Stimulated activated naive CD4-positive, alpha-beta T cell (primary cell): Measurements from ENCODE around the gene ADAMTS3.
"Not testable (repeated sequence)": the region's sequence is repeated elsewhere in the genome, so short reads cannot be mapped to it uniquely, and the experiment has no call there.

Source experiments
- DNase-seq, 6 experiments: peaks; one replicate each; lab custom pipeline; 2025; lab: John Stamatoyannopoulos, UW

The ADAMTS3 gene

GRCh38 chr4:72471816-72472215, 97.2 kb downstream of the ADAMTS3 start:
- DNase-seq, result no peak

GRCh38 chr4:72468904-72469502, 100.0 kb downstream of the ADAMTS3 start:
- peak in 1 of 6 experiments; percentile 0 for DNase-seq

GRCh38 chr4:72467633-72468032, 101.4 kb downstream of the ADAMTS3 start:
- no peak for DNase-seq

- no peak for DNase-seq
Observed at GRCh38 chr4:72463724-72464123, 105.3 kb downstream of the ADAMTS3 start.

GRCh38 chr4:72457158-72457557, 111.9 kb downstream of the ADAMTS3 start:
- no peak for DNase-seq

GRCh38 chr4:72451349-72451748, 117.7 kb downstream of the ADAMTS3 start:
- no peak for DNase-seq

GRCh38 chr4:72449705-72450104, 119.3 kb downstream of the ADAMTS3 start:
- no peak for DNase-seq

GRCh38 chr4:72448231-72448630, 120.8 kb downstream of the ADAMTS3 start:
- no peak for DNase-seq

GRCh38 chr4:72446353-72447055, 122.5 kb downstream of the ADAMTS3 start:
- no peak for DNase-seq

- DNase-seq, result no peak
Observed at GRCh38 chr4:72444092-72444491, 124.9 kb downstream of the ADAMTS3 start.

GRCh38 chr4:72442715-72443114, 126.3 kb downstream of the ADAMTS3 start:
- no peak for DNase-seq

- no peak for DNase-seq
Observed at GRCh38 chr4:72442147-72442546, 126.9 kb downstream of the ADAMTS3 start.

- no peak for DNase-seq
Observed at GRCh38 chr4:72440386-72440785, 128.6 kb downstream of the ADAMTS3 start.

GRCh38 chr4:72432975-72433374, 136.0 kb downstream of the ADAMTS3 start:
- no peak for DNase-seq

- DNase-seq, result no peak
Observed at GRCh38 chr4:72432282-72432681, 136.7 kb downstream of the ADAMTS3 start.

- DNase-seq, result no peak
Observed at GRCh38 chr4:72430988-72431387, 138.0 kb downstream of the ADAMTS3 start.

GRCh38 chr4:72430050-72430449, 139.0 kb downstream of the ADAMTS3 start:
- peak in 1 of 6 experiments; percentile 0 for DNase-seq

GRCh38 chr4:72429397-72429889, 139.6 kb downstream of the ADAMTS3 start:
- no peak for DNase-seq

- no peak for DNase-seq
Observed at GRCh38 chr4:72427057-72427456, 142.0 kb downstream of the ADAMTS3 start.

- DNase-seq, result not testable (repeated sequence)
Observed at GRCh38 chr4:72425908-72426307, 143.1 kb downstream of the ADAMTS3 start.

GRCh38 chr4:72424006-72424405, 145.0 kb downstream of the ADAMTS3 start:
- no peak for DNase-seq

- no peak for DNase-seq
Observed at GRCh38 chr4:72422416-72422815, 146.6 kb downstream of the ADAMTS3 start.

GRCh38 chr4:72418458-72418857, 150.6 kb downstream of the ADAMTS3 start:
- DNase-seq, result no peak

- DNase-seq, result no peak
Observed at GRCh38 chr4:72410158-72410557, 158.9 kb downstream of the ADAMTS3 start.
